HG03108 (cell line): ENCODE results near the gene HADHA.
A peak's percentile ranks its signal among the peaks of the same experiment; 100 is the strongest.

Source experiments
- ATAC-seq: cut with Tn5 transposase; IDR thresholded peaks from one replicate; pipeline ENCODE4 v1.9.1; 2021; ENCODE audit warnings: moderate library complexity; ENCODE audit not compliant: unreplicated experiment

HADHA gene

DNA sequence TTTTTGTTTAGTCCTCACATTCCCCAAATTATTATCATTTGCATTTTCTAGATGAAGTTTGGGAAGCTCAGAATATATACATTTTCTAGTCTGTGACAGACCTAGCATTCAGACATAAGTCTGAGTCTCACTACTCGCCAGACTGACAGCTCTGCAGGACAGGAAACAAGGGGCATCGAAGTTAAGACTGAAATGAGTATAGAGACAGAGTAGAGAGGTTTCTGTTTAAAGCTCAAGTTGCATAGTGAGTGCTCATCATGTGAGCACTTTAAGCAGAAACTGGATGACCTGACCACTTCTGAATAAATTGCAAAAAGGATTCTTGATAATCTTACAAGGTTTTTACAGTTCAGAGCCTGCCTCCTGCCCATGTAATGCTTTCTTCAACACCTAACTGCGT is 1.4 kb upstream of the HADHA start:
- ATAC-seq, result peak; percentile 62

DNA sequence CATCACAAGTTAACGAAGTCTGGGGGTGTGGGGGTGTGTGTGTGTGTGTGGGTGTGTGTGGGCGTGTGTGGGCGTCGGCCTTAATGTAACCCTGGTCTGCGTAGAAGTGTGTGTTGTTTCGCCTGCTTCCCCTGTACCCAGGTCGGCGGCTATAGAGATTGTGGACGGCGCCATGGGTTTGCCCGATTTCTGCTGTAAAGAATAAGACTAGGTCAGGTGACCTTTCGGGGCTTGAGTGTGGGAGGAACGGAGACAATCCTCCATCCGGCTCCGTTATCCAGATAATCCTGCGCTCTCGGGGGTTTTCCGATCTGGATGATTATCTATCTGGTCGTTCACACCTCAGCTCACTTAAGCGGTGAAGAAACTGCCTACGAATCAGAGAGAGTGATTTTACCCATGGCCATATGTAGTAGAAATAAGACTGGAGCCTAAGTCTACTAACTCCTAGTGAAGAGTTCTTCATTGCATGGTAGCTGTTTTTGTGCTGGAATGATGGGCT is 850 bp upstream of the HADHA start:
- peak; percentile 7 for ATAC-seq

DNA sequence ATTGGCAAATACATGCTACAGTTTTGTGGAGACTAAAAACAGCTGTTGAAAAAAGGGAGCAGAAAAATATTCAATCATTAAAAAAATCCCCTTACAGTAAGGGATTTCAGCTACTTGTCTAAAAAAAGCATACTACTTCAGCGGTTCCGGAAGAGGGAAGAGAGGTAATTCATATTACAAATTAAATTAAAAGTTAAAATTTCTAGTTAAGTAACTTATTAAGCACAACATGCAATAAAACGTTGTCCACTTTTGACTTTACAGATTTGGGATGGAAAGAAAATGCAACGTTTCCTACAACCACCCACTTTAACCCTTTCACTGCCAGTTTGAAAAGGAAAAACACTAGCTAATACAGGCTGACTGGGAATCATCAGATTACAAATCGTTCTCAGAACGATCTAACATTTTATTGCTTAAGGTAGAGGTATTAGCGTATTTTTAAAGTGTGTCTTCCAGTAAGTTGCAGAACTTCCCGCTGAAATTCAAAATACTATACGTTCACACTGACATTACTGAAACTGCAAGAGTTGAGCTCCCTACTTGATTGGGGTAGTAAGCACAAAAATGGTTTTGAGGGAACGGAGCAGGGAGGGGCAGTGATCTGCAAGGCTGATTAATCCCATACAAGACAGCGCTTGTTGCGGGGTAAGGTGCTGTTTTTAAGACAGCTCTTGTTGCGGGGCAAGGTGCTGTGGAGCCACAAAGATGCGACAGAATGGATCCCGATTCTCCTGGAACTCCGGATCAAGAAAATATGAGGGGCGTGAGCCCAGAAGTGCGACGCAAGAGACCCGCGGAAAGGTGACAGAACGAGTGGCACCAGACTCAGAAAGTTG is 743 bp downstream of the HADHA start:
- no peak for ATAC-seq

DNA sequence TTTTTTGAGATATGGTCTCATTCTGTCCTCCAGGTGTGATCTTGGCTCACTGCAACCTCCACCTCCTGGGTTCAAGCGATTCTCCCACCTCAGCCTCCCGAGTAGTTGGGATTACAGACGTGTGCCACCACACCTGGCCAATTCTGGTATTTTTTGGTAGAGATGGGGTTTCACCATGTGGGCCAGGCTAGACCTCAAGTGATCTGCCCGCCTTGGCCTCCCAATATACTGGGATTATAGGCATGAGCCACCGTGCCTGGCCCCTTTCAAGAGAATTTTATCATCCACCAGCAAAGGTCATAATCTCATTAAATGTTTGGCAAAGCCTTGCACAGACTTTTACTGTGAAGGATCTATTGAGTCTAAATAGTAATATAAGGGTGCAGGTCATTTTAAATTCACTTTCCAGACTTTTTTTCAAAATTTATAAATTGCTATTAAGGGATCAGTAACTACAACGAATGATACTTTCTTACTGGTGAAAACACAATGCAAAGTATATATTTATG is 2.5 kb downstream of the HADHA start:
- no peak for ATAC-seq

DNA sequence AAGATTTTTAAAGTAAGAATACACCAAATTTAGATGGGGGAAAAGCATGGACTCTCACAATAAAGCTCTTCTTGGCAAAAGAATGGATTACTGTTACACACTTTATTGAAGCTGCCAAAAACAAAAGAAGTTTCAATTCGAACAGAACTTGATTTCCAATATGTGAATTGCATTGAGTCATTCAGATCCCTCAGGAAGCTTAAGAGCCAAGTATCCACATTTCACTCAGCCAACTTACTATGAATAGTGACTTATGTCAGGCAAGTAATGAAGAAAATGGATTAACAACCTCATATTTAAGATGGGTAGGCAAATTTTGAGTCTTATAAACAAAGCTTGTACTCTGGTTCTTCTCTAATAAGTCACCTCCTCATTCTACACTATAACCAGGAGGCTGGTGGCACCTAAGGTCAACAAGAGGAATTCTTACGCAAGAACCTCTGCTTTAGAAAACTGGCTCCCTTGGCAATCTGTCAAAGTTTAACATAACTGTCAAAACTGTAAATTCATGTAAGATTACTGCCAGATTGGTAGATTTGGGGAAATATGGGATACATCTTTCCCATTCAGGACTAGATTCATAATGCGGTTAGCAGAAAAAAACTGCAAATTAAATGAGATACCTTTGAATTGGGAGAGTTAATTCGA is 6.0 kb downstream of the HADHA start:
- no peak for ATAC-seq

DNA sequence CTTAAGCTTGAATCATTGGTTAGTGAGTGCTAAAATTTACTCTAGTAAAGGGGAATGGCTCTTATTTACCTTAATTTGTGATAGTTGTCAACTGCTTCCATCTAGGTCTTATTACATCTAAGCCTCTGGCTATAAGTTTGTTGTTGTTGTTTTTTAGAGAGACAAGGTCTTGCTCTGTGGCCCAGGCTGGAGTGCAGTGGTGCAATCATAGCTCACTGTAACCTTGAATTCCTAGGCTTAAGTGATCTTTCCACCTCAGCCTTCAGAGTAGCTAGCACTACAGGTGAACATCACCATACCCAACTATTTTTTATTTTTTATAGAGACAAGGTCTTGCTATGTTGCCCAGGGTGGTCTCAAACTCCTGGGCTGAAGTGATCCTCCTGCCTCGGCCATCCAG is 6.6 kb downstream of the HADHA start:
- ATAC-seq, result no peak

DNA sequence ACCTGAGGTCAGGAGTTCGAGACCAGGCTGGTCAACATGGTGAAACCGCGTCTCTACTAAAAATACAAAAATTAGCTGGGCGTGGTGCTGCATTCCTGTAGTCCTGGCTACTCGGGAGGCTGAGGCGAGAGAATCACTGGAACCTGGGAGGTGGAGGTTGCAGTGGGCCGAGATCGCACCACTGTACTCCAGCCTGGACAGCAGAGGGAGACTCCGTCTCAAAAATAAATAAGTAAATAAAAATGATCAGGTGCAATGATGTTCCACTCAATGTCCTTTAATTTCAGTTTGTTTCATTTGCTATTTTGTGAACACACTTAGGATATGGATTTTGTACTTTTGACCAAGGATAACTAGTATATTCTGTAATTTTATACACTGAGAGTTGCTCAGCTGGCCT is 9.3 kb downstream of the HADHA start:
- ATAC-seq, result no peak

DNA sequence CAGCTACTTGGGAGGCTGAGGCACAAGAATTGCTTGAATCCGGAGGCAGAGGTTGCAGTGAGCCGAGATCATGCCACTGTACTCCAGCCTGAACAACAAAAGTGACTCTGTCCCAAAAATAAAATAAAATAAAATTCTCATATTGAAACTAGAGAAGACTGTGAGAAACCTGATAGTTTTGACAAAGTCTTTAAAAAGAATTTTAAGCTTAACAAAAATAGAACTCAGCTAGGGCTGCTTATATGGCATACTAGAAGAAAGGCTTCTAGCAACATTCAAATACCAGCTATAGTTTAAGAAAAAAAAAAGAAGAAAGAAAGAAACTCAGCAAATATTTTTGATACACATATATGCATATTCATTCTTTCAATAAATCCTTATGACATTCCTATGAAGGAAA is 13.6 kb downstream of the HADHA start:
- no peak for ATAC-seq

DNA sequence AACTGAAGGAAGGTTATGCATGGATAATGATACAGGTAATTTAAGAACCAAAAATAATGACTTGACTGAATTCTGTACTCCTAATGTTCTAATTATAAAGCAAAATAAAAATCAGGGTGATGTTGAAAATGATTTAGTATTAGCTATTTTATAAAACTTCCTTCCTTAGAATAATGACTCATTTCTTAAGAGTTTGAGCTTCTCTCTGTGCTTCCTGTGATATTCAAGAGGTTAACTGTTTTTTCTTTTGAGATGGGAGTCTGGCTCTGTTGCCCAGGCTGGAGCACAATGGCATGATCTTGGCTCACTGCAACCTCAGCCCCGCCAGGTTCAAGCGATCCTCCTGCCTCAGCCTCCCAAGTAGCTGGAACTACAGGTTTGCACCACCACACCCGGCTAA is 14.8 kb downstream of the HADHA start:
- no peak for ATAC-seq

DNA sequence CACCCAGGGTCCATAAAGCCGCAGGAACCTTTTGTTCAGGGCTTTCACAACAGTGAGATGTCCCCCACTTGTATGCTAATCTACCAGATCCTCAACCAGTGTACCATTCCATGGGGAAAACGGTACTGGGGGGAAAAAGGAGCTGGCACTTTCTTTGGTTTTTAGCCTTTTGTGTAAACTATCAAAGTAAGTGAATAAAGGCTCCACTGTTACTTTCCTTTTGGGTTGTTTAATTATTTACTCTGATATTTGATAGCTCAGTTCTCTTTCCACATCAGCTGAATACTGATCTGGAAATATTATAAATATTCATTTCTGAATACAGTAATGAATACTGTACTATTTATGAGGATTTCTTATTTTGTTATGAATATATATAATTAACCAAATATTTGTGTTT is 20.3 kb downstream of the HADHA start:
- ATAC-seq, result no peak

DNA sequence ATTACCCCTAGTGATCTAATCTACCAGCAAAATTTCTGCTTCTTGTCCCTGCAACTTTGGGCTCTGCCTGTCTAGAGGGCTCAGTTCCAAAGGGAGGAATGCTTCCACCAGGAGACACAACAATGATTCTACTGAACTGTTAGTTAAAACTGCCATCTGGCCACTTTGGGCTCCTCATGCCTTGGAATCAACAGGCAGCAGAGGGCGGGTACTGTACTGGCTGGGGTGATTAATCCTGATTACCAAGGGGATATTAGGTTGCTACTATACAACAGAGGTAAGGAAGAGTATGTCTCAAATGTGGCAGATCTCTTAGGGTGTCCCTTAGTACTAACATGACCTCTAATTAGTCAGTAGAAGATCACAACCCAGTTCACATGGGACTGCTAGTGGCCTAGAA is 21.4 kb downstream of the HADHA start:
- ATAC-seq, result no peak

DNA sequence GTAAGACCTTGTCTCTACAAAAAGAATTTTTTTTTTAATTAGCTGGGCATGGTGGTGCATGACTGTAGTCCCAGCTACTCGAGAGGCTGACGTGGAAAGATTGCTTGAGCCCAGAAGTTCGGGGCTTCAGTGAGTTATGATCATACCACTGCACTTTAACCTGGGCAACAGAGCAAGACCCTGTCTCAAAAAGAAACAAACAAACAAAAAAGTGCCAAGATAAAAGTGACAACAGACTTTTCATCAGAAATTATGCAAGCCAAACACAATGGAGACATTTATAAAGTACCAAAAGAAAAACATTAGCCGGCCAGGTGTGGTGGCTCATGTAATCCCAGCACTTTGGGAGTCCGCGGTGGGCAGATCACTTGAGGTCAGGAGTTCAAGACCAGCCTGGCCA is 26.7 kb downstream of the HADHA start:
- ATAC-seq, result no peak

DNA sequence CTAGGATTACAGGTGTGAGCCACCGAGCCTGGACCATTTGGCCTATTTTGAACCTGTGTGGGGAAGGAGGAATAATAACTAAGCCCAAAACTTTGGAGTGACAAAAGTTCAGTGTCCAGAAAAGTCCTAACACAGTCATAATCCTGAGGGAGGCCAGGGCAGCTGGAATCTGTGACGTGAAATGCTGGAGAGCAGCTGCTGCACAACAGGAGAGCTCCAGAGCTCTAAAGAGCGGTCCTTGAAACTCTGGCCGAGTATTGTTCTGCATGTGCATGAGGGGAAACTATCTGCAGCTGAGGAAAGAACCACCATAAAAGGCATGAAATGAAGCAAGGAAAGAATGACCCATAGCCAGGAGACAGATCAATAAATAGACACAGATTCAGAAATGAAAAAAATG is 27.8 kb downstream of the HADHA start:
- ATAC-seq, result no peak

DNA sequence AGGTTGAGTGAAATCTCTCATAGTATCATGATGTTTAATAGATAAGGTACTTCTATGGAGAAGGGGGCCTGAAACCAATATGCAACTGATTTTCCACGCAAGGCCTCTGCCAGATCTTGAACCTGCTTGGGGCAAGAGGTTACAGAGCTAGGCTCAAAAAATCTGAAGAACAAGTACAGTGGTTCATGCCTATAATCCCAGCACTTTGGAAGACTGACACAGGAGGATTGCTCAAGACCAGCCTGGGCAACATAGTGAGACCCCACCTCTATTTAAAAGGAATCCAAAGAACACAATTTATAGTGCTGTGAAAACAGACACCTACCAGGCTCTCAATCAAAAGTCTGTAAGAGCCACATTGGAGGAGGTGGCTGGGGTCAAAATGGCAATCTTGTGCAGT is 28.6 kb downstream of the HADHA start:
- no peak for ATAC-seq

DNA sequence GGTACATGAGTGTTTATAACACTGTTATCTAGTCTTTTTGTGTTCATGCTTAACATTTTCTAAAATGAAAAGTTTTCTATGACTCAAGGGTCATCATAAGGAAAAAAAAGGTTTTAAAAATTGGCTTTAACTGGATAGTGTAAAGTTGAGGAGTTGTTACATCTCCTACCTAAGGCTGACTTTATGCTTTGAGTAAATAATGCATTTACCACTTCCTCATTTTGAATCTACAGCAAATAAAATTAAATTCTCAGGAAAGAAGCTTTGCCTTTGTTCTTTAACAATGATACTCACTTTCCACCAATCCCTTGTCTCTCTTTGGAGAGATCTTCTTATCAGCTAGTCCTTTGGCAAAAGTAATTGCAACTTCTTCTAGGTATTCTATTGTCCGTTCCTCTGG is 29.7 kb downstream of the HADHA start:
- no peak for ATAC-seq

DNA sequence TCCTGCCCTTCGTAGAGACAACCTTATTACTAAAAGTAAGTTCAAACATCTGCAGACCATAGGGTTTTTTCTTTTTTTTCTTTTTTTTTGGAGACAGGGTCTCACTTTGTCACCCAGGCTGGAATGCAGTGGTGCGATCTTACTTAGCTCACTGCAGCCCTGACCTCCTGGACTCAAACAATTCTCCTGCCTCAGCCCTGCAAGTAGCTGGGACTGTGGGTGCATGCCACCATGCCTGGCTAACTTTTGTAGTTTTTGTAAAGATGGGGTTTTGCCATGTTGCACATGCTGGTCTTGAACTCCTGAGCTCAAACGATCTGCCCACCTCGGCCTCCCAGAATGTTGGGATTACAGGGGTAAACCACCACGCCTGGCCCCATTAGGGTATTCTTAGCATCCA is 32.4 kb downstream of the HADHA start:
- ATAC-seq, result no peak

DNA sequence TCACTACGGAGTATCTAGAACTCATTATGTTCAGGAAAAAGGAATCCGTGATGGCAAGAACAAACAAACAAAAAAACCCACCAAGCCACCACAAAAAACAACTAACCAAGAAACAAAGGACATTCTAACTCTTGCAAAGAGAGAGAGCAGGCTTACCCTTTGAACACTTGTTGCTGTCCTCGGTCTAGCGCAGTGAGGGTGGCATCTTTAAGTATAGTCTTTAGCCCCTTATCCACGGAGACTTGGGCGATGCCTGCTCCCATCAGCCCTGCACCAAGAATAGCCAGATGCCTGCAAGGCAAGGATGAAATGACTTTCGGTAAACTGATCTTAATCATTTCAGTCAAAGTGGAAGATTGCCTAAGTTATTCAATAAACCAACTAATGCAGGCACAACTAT is 40.5 kb downstream of the HADHA start:
- no peak for ATAC-seq

DNA sequence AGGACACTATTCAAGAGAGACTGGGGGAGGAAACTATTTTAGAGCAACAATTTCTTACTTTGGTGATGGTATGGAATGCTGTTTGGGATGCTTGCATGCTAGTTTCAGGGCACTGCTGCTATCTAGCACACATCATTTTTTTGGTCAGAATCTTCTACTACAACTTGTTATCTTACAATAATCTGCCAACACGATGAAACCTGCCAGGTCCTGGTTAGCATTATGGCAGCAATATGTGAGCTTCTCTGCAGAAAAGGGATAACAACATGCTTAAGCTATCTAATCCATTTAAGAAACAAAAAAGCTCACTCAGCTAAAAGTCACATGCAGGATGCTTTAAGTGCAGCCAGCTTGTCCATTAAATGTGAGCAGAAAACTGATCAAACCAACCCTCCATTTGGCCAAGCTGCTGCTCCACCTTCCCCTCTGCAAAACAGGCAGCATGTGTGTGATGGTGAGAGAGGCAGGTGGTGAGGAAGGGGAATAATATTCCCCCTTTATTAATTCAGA is 41.4 kb downstream of the HADHA start:
- no peak for ATAC-seq

DNA sequence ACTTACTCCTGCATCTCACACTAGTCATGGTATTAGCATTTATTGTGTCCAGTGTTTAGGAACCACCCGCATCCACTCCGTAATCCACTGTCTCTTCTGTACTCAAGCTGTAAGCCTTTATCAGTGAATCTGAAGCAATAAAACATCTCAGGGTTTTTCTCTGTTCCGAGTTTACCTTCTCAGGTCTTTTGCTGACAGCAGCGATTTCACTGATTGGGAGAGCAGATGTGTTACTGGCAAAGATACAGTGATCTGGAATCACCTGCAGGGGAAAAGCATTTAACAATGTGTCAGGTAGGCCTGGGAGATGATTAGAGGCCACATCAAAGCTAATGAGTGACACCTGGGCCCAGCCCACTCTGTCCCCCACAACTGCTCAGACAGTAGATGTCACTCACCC is 46.9 kb downstream of the HADHA start:
- no peak for ATAC-seq

DNA sequence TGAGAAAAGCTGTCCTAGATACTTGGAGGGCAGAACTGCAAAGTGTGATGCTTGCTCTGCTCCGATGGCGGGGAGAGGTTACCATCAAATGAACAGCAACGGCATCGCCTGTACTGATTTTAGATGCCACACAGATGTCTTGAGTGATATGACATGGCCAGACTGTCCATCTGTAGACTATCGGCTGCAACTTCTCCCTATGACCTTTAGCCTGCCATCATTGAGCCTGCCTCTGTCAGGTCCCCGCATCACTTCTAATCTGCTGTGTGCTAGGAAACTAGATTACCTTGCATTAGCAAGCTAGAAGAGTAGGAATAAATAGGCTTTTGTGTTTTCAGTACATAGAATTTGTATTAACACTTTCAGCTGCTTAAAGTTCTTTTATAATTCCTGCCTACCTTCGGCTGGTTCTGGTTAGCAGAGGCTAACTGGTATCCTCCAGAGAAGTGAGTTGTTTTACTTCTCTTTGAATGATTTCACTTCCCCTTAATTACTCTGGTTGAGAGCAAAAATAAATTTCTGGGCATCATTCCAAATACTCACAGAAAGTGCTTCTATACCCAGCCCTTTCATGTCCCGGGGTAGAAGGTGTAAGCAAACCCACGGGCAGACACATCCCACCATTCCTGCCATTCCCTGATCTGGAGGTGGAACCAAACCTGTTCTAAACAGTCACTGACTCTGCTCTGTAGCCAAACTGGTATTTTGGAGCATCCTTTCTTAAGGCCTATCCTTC is 47.6 kb downstream of the HADHA start:
- peak; percentile 55 for ATAC-seq
